Fibroblast of villous mesenchyme (primary cell): ENCODE results near the gene MAP2K2. TPM values are rescaled to one million over a fixed set of nuclear protein-coding genes. Genes with fewer than 3 reads are reported as not detected.
"Not testable (repeated sequence)": the region's sequence is repeated elsewhere in the genome, so short reads cannot be mapped to it uniquely, and the experiment has no call there.

ENCODE experiments used
- DNase-seq: peaks from one replicate; pipeline ENCODE4 v3.0.0-alpha.2; 2010; ENCODE audit warnings: low read depth
- H3K4me3 ChIP-seq: 2 replicates; pipeline ENCODE4 v1.5.1; 2011; ENCODE audit warnings: low read depth, mild to moderate bottlenecking, low read length
- CTCF ChIP-seq: IDR thresholded peaks from 2 replicates; pipeline ENCODE4 v1.5.1; 2012; ENCODE audit warnings: low read depth, mild to moderate bottlenecking, low read length; ENCODE audit not compliant: insufficient read depth
- total RNA-seq: library from RNA; depleted of rRNA; stranded (reverse); fragments of >200 nt; gene quantifications from 2 replicates; pipeline ENCODE4 v1.2.3, GENCODE V29; 2012

MAP2K2 gene
- total RNA-seq, 1 donor = 137 TPM

GRCh38 chr19:4154571-4155312 is 30.8 kb upstream of the MAP2K2 start:
- no peak for DNase-seq

GRCh38 chr19:4152241-4152998 is 28.5 kb upstream of the MAP2K2 start:
- TF ChIP-seq CTCF = no peak
- H3K4me3 ChIP-seq = no peak overlapping the region
- DNase-seq = no peak

More at GRCh38 chr19:4154571-4155312, 30.8 kb upstream of the MAP2K2 start:
- H3K4me3 ChIP-seq = no peak overlapping the region
- no peak for TF ChIP-seq CTCF

GRCh38 chr19:4151623-4152022 is 27.7 kb upstream of the MAP2K2 start:
- H3K4me3 ChIP-seq = no peak overlapping the region
- no peak for DNase-seq
- no peak for TF ChIP-seq CTCF

GRCh38 chr19:4149518-4150288 is 25.8 kb upstream of the MAP2K2 start:
- no peak for TF ChIP-seq CTCF
- no peak overlapping the region for H3K4me3 ChIP-seq
- no peak for DNase-seq

- DNase-seq = peak; percentile 50
- no peak for TF ChIP-seq CTCF
- H3K4me3 ChIP-seq = no peak overlapping the region
These were observed 20.8 kb upstream of the MAP2K2 start for GRCh38 chr19:4144666-4145249.

- not testable (repeated sequence) for H3K4me3 ChIP-seq, DNase-seq
These were observed 19.0 kb upstream of the MAP2K2 start for GRCh38 chr19:4142916-4143315.

- TF ChIP-seq CTCF = peak; percentile 75
- peak; percentile 68 for DNase-seq
- no peak overlapping the region for H3K4me3 ChIP-seq
These were observed 16.4 kb upstream of the MAP2K2 start for GRCh38 chr19:4140237-4140711.
